ENCODE measurements around the gene RHOG.
"Not testable (repeated sequence)": the region's sequence is repeated elsewhere in the genome, so short reads cannot be mapped to it uniquely, and the experiment has no call there.

Gene RHOG

DNA sequence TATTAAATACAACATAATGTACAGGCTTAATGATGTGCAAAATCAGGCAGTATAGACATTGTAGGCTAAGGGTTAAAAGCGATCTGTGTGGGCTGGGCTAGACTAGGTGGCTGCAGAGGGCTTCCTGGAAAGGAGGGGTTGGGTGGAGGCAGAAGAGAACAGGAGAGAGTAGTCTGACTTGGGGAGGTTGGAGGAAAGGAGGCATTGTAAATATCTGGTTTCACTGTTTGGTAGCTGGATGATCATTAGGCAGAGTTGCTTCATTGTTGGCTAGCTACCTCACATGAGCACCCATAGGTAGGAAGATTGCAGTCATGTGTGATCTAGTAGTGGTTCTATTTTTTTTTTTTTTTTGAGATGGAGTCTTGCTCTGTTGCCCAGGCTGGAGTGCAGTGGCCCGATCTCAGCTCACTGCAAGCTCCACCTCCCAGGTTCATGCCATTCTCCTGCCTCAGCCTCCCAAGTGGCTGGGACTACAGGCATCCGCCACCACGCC, 20.2 kb upstream of the RHOG start:
- DNase-seq (ENCODE audit: low read depth); H3K4me3 ChIP-seq (ENCODE audit: low read depth, low read length): not testable (repeated sequence)

DNA sequence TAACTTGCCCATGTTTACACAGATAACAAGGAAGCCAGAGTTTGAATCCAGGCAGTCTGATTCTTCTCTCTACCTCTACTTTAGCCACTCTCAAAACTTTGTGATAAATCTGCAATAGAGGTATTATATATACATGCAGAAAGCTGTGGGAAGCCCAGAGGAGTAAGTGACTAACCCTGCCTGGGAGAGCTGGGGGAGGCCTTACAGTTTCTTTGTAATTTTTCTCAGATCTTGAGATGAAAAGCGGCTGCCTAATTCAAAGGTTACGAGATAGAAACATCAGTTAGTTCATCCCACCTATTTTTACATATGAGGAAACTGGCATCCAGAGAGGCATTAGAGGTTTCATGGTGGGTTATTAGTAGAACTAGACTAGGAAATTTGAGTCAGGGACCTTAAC, 19.6 kb upstream of the RHOG start:
- DNase-seq (ENCODE audit: low read depth) = no peak

DNA sequence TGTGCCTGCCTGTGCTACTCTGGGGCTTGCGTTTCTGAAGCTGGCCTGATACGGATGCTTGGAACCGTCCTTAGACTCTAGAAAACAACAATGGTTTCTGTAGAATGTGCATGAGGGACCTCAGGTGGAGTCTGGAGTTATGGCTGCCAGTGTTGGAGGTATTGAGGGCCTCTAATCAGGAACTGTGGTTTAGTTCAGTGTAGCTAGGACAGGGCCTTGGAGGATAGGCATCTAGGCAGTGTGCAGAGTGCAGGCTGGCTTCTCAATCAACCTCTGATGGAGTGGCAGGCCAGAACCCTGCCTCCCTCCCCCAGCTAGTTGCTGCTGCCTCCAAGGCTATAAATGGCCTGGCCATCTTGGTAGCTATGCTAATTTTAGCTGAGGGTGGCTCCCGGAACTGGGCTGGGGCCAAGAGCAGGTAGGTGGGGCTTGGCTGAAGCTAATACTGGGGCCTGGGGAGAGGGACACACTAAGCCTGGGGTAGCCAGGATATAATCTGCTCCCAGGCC, 18.7 kb upstream of the RHOG start:
- no peak overlapping the region for H3K4me3 ChIP-seq (ENCODE audit: low read depth, low read length)
- DNase-seq (ENCODE audit: low read depth) = no peak

More for the DNA sequence above, 19.6 kb upstream of the RHOG start:
- H3K4me3 ChIP-seq (ENCODE audit: low read depth, low read length) = no peak overlapping the region

- no peak for DNase-seq (ENCODE audit: low read depth)
- H3K4me3 ChIP-seq (ENCODE audit: low read depth, low read length) = no peak overlapping the region
Measured at GRCh38 chr11:3857628-3858027, 16.9 kb upstream of the RHOG start.

GRCh38 chr11:3856856-3857553, 16.2 kb upstream of the RHOG start:
- DNase-seq (ENCODE audit: low read depth) = no peak
- H3K4me3 ChIP-seq (ENCODE audit: low read depth, low read length) = peak overlapping the region; percentile 85

DNA sequence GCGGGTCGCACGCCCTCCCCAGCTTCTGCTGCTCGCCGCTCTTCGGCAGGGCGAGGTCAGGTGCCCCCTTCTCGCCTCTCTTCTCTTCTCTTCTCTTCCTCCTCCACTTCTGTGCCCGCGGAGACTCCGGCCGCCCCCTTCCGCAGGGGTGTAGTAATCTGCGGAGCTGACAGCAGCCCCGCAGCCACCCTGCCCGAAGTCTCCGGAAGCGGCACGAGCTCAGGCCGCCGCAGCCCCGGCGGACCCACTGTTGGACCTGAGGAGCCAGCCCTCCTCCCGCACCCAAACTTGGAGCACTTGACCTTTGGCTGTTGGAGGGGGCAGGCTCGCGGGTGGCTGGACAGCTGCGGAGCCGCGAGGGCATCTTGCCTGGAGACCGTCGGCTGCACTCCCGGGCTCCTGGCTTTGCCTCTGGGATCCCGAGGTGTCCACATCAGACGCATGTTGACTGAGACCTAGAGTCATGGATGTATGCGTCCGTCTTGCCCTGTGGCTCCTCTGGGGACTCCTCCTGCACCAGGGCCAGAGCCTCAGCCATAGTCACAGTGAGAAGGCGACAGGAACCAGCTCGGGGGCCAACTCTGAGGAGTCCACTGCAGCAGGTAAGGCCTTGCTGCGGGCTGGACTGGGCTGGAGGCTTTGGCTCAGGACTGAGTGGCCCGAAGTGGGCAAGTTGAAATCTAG, 15.2 kb upstream of the RHOG start:
- H3K4me3 ChIP-seq (ENCODE audit: low read depth, low read length) = peak overlapping the region; percentile 85
- DNase-seq (ENCODE audit: low read depth) = no peak

- peak within 1 kb of the TSS; percentile 85 for H3K4me3 ChIP-seq (ENCODE audit: low read depth, low read length)
Measured at GRCh38 chr11:3854977-3855807, 14.4 kb upstream of the RHOG start, which contains the start of gene STIM1. Gene STIM1, plus strand, starts transcription at chr11:3855664. Its CDS starts 607 bp downstream, at chr11:3856271.

GRCh38 chr11:3854660-3854976, 13.9 kb upstream of the RHOG start:
- no peak overlapping the region for H3K4me3 ChIP-seq (ENCODE audit: low read depth, low read length)
- DNase-seq (ENCODE audit: low read depth) = no peak

More at GRCh38 chr11:3854977-3855807, 14.4 kb upstream of the RHOG start, which contains the start of gene STIM1:
- DNase-seq (ENCODE audit: low read depth) = peak; percentile 67

GRCh38 chr11:3853899-3854659, 13.3 kb upstream of the RHOG start:
- no peak for DNase-seq (ENCODE audit: low read depth)
- no peak overlapping the region for H3K4me3 ChIP-seq (ENCODE audit: low read depth, low read length)

DNA sequence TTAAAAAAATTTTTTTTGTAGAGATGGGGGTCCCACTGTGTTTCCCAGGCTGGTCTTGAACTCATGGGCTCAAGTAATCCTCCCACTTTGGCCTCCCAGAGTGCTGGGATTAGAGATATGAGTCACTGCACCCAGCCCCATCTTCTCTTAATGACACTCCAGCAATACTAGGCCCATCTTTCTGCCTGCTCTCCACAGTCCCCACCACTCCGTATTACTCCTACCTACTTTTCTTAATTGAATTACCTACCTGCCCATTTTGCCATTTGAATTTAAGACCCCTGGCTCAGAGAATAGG, 12.7 kb upstream of the RHOG start:
- DNase-seq (ENCODE audit: low read depth) = no peak
- no peak overlapping the region for H3K4me3 ChIP-seq (ENCODE audit: low read depth, low read length)

- H3K4me3 ChIP-seq (ENCODE audit: low read depth, low read length) = no peak overlapping the region
- no peak for DNase-seq (ENCODE audit: low read depth)
Measured at GRCh38 chr11:3849297-3849874, 8.6 kb upstream of the RHOG start.

GRCh38 chr11:3845670-3846069, 4.9 kb upstream of the RHOG start:
- no peak for DNase-seq (ENCODE audit: low read depth)

GRCh38 chr11:3845246-3845645, 4.5 kb upstream of the RHOG start:
- DNase-seq (ENCODE audit: low read depth) = no peak
- H3K4me3 ChIP-seq (ENCODE audit: low read depth, low read length) = no peak overlapping the region

More at GRCh38 chr11:3845670-3846069, 4.9 kb upstream of the RHOG start:
- no peak overlapping the region for H3K4me3 ChIP-seq (ENCODE audit: low read depth, low read length)

DNA sequence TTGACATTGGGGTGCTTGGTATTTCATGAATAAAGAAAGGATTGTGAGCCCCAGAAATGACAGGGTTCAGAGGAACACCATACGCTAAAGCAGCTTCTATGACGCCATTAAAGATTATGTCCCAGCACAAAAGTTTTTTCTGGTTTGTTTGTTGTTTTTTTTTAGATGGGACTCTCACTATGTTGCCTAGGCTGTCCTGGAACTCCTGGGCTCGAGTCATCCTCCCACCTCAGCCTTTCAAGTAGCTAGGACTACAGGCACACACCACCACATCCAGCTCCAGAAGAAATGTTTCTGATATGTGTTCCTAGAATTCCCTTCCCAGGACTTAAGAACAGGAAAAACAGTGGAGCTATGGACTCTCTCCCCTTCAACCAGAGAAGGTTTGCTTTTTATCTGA, 2.6 kb upstream of the RHOG start:
- no peak for DNase-seq (ENCODE audit: low read depth)

DNA sequence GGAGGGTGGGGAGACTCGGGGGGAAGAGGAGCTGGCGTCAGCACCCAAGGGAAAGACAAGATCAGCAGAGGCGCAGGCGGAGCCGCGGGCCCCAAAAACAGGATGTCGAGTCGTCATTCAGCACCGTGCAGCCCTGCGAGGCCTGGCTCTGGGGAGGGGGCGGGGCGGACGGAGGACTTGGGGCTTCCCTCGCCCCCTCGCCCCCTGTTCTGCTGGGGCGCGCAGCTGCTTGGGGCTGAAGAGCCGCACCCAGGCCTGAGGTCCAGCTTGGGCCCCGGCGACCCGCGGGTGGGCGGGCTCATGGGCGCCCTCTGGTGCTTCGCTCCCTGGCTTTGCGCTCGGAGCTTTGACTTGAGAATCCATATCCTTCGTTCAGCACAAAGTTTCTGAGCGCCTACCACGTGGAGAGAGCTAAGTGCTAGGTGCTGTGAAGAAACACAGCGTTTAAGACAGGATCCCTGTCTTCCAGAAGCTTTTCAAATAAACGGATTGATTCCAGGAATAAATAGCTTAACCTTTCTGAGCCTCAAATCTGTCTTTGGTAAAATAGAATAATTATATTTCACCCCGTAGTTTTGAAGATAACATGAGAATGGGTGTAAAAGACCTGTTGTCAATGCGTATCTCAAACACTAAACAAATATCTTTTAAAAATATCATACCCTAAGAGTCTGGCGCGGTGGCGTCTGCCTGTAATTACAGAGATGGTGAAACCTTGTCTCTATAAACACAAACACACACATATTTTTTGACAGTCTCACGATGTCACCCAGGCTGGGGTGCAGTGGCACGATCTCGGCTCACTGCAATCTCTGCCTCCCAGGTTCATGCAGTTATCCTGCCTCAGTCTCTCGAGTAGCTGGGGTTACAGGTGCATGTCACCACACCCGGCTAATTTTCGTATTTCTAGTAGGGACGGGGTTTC, 929 bp upstream of the RHOG start:
- DNase-seq (ENCODE audit: low read depth) = peak; percentile 57
- peak overlapping the region; percentile 75 for H3K4me3 ChIP-seq (ENCODE audit: low read depth, low read length)

More for the DNA sequence above, 2.6 kb upstream of the RHOG start:
- no peak overlapping the region for H3K4me3 ChIP-seq (ENCODE audit: low read depth, low read length)

- peak overlapping the region; percentile 75 for H3K4me3 ChIP-seq (ENCODE audit: low read depth, low read length)
- no peak for DNase-seq (ENCODE audit: low read depth)
Measured at GRCh38 chr11:3840004-3840869, 522 bp downstream of the RHOG start.

GRCh38 chr11:3838504-3838903, 2.3 kb downstream of the RHOG start:
- H3K4me3 ChIP-seq (ENCODE audit: low read depth, low read length) = no peak overlapping the region
- DNase-seq (ENCODE audit: low read depth) = no peak
